Measurements from ENCODE around the gene PGAP6.

- TF ChIP-seq CTCF (IDR thresholded peaks at IDR 0.05) (peak; percentile 44 to 82 (median 76)), POLR2A (IDR thresholded peaks at IDR 0.05) (no peak)
These were observed 19.7 kb downstream of the PGAP6 start for GRCh38 chr16:361872-362701.

Data from adrenal gland (tissue), 5 donors.